Smooth muscle cell of the umbilical artery (primary cell): Measurements from ENCODE around the gene IMMP1L. TPM values are rescaled to one million over a fixed set of nuclear protein-coding genes. Genes with fewer than 3 reads are reported as not detected.

Experiments used
- total RNA-seq: library from RNA; depleted of rRNA; stranded (reverse); fragments of >200 nt; gene quantifications from 2 replicates; pipeline ENCODE4 v1.2.3, GENCODE V29; 2014

The IMMP1L gene, protein sequence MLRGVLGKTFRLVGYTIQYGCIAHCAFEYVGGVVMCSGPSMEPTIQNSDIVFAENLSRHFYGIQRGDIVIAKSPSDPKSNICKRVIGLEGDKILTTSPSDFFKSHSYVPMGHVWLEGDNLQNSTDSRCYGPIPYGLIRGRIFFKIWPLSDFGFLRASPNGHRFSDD
- 8.0 and 15.9 TPM in 2 replicates for total RNA-seq

DNA sequence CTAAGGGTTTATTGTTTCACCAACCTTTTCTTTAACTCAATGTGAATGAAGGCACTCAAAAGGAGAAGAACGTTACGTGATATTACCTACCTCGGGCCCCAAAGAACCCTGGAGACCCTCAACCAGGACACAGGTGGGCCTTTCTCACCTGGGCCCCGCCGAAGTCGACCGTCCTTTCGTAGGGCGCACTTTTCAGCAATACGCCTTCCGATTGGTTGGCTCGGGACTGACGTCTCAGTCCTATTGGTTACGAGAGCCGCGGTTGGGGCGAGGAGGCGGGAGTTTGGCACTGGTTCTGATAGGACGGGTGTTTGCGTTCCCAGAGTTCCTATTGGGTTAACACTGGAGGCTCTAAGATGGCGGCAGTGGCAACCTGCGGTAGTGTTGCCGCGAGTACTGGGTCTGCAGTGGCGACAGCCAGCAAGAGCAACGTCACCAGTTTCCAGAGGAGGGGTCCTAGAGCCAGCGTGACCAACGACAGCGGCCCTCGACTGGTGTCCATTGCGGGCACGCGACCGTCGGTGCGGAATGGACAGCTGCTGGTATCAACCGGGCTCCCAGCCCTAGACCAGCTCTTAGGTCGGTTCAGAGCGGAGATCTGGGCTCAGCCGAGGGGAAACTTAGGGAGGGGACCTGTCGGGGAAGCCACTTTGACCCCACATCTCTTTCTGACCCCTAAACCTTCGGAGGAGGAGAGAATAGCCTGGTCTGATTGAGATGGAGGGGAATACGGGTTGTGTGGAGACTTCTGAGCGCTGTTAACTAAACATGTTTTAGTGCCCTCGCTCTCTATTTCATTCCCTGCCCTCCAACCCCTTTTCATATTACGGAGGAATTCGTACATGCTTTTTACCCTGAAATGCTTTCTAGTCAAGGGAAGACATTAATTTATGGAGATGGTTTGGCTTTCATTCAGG is at the start of gene IMMP1L, which contains the start of gene ELP4:
Gene IMMP1L (minus strand): TSS at position 194 of the 917 bp plus-strand sequence. CDS start 46,346 bp downstream, outside the sequence.
Gene ELP4 (plus strand): TSS at position 339 of the 917 bp plus-strand sequence. CDS start 18 bp downstream, at position 357.

Other genes with a start within 250 kb of the IMMP1L start
- 0.14 and 0.30 TPM in 2 replicates for gene DCDC1, start 139.9 kb downstream of the IMMP1L start, total RNA-seq
- gene DNAJC24, start 139.8 kb downstream of the IMMP1L start, total RNA-seq, result 22.9 and 28.2 TPM in 2 replicates
- 14.3 and 15.7 TPM in 2 replicates for gene ELP4, start 145 bp upstream of the IMMP1L start, total RNA-seq